ENCODE results near the gene DLX6.

DLX6 gene

DNA sequence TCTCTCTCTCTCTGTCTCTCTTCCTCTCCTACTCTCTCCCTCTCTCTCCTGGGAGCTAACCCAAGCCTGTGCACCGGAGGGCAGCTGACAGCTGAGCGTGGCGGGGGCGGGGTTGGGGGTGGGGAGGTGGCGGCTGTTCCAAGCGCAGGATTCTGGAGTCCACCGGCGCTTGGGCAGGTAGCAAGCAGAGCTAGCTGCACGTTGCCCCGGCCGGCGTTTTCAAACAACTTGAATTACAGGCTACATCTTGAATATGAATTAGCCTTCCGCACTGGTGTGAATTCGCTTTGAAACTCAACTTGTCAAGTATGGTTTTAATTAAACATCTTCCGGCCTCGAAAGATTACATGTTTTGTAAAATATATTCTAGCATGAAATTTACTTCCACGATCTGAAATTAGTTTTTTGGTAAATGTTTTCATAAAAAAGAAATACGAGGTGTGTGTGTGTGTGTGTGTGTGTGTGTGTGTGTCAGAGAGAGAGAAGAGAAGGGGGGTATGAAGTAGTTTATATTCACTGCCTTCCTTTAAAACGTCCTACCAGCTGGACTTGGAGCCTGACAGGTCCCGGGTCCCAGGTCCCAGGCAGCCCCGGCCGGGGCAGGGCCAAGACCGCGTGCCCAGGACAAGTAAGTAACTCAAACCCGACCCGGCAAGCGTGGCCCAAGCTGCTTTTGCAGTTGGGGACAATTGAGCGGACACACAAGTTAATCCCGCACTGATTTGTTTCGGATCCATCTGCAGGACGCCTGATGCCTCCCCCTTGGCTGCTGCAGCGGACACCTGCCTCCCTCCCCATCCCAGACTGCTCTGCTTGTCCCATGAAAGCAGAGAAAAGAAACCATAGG, 9.0 kb upstream of the DLX6 start:
- DNase-seq: no peak

DNA sequence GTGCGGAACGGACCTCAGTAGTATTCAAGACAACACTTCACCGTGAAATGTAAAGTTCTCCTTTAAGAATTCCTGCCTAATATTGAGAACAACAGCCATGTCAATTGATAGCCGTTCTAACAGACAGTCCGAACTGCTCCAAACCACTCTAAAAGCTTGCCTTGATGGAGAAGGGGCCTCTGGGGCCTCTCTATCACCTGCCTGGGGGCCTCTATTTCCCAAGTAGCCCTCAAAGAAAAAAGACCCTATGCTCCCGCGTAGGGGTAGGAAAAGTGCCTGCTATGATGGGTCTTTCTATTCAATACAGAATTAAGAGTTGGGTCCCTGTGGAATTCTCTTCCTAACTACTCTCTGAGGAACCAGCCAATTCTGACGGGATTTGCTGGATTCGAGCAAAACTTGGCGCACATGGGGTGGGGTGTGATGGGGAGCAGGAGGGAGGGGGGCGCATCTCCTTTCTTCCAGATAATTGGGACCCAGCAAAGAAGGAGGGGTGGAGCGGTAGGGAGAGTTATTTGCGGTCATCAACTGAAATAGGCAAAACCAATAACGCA, 8.3 kb upstream of the DLX6 start:
- DNase-seq: no peak

DNA sequence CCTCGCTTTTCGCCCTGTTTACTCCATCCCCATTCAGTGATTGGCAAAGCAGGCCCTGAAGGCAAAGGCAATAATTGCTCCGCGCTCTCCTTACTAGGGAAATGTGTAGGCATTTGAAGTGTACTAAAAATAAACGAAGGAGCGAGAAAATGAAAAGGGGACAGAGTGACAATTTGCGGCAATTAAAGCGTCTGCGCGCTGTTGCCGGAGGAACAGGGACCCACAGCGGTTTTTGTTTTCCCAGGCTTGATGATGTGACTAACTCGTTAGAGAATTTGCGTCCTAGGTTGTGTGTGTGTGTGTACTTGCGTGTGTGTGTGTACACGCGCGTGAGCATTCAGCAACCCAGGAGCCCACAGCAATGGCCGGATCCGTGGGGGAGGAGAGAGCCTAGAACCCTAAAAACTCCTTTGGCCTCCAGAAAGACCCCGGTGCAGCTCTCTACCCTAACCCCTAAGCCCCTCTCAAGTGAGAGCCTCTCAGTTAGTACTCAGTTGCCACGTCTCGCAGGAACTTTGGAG, 7.8 kb upstream of the DLX6 start:
- no peak for DNase-seq

DNA sequence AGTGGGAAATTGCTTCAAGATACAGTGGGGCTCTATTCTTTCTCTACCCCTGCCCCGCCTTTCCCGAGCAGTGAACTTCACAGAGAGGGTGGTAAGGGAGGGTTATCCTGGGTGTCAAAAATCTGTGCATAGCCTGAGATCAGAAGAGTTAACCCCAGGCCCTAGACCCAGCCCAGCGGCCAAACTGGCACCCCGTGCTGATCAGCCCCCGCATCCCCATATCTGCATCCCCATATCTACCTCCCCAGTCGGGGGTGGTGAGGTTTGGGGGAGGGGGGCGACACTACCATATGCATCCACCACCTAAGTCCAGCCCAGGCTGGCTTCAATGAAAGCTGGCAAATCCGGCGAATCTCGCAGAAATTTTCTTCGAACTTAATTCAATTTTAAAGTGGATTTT, 7.0 kb upstream of the DLX6 start:
- no peak for DNase-seq

DNA sequence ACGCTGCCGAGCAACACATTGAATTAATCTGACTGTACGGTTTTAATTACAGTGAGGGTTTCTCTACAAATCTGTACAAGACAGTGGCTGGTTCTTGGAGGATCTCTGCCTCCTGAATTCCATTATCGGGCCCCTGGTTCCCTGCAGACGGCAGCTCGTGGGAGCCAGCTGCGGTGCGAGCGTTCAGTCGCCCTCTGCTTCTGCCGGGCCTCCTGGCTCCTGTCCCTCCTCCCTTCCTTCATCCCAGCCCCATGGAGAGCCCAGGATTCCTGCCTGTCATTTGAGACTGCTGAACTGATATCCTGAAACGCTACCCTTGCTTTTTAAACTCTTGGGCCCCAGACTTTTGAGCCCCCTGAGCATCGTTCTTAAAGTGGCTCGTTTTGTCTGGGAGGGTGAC, 6.6 kb upstream of the DLX6 start:
- no peak for DNase-seq

DNA sequence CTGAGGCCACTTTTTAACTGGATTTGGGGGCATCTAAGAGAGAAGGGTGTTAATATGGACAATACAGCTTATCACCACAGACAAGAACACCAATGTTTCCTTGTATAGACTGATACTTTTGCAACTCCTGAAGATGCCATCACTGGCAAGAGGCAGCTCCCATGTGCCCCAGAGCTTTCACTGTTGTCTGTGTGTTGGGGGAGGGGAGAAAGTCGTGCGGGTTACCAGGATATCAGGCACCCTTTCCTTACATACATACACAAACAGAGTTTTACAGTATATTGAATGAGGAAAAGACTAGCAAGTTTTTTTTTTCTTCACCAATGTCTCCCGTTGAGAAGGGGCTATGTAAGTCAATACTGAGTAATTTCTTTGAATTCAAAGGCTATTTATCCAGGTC, 4.1 kb upstream of the DLX6 start:
- DNase-seq: no peak

DNA sequence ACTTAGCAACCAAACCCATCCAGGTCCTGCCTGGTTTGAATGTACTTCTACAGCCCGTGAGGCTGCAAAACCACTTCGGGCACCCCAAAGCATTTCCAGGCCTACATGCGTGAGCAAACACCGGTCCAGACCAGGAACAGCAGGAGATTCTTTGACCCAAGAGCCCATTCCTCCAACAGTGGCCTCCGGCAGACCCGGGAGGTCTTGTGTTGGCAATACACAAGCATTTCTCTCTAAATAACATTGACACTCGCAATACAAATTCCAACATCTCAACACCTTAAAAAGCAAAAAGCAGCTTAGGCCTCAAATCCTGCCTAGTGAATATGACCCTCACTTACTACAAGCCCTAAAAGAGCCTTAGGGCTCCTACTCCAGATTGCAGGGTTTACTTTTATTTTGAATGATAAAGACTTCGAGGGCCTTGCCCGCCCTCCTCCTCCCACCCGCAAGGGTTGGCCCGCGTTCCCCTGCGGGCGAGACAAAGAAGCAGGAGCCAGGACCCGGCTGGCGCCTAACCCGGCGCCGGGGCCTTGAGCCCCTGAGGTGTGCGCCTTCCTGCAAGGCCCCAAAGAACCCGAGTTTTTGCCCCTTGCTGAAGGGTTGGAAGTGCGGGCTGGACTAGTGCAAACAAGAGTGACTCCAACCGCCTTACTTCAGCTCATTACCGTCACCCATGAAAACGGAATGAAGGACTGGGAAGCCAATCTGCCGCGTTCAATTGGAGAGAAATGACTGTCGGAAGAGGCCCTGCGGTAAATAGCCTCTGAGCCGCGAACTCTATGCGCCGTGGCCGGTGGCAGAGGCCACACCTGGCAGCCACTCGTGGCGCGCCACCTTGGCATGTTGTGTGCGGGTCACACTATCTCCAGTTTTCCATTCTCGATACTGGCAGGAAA, 3.4 kb upstream of the DLX6 start:
- DNase-seq: no peak

GRCh38 chr7:97002555-97003261, 2.6 kb upstream of the DLX6 start:
- no peak for DNase-seq

DNA sequence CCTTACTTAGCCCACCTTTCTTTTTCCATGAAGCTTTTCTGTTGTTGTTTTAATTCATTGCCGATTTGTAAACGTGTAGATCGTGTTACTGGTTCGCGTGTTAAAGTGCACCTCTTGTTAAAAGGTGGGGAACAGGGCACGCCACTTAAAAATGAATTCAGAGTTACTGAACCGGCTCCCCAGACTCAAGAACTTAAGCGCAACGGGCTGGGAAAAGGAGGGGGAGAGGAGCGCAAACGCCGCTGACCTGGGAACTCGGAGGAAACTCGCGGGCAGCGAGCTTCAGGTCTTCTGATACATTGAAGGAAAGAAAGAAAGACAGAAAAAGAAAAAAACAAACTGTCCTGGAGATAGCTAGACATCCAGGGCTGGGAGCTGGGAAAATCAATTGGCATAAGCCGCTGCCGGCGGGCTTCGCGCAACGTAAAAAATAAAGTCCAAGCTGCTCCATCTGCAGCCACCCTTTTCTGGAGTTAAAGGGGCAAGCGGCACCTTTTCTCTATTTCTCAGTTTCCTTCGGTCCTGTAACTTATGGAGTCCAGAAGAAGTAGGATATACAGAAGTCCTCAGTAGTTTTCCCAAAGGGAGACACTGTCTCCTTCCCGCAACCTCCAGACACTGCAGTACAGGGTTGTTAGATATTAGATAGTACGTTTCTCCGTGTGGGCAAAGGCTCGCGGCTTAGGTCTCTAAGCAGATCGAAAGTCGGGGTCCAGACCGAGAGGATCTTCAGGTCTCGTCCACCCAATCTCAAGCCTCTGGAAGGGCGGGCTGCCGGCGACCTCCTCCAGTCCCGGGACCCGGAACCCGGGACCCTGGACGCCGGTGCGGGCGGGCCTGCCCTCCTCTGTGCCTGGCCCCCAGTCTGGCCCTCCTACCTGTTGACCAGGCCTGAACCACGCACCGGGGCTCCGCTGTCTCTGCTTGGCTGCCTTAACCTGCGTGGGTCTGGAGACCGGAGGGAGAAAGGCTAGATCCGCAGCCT, 1.8 kb upstream of the DLX6 start:
- DNase-seq: no peak

- no peak for DNase-seq
These were observed 838 bp upstream of the DLX6 start for GRCh38 chr7:97004247-97005182.

- DNase-seq: peak in 1 of 2 donors; percentile 11
These were observed 882 bp downstream of the DLX6 start for GRCh38 chr7:97006055-97006815.

DNA sequence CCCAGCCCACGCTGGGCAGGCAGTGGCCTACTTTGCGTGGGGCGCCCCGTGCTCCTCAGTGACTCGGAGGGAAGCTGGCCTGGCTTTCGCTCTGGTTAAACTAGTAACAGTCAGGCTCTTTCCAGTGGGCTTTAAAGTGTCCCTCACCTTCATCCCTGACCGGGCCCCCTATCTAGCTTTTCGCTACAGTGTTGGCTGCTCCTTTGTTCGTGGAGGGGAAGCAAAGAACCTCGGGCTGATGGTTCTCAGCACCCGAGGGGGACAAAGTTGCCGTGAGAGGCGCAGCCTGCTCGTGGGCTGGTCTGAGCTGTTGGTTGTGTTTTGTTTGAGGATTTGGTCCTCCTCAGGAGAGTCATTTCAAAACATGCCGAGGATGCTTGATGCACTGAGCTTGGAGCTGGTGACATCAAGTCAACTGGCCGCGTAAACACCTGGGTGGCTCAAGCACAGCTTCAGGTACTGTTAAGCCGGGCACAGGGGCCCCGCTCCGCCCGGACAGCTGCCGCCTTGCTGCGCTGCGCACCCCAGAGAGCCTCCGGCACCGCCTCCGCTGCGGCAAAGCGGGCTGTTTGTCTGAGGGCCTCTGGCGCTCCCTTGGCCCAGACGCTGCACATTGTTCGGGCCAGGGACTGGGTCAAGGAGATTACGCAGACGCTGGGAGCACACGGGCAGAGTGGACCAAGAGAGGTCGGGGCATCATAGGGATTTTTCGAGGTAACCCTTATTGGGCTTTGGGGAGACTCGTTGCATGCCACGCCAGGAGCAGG, 1.6 kb downstream of the DLX6 start:
- no peak for DNase-seq

DNA sequence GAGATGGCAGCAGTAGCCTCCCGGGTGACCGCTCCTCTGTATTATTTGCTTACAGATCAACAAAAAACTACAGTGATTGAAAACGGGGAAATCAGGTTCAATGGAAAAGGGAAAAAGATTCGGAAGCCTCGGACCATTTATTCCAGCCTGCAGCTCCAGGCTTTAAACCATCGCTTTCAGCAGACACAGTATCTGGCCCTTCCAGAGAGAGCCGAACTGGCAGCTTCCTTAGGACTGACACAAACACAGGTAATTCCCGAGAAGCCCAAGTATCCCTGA, 2.2 kb downstream of the DLX6 start:
- no peak for DNase-seq

GRCh38 chr7:97008275-97008917, 3.0 kb downstream of the DLX6 start:
- DNase-seq: no peak

DNA sequence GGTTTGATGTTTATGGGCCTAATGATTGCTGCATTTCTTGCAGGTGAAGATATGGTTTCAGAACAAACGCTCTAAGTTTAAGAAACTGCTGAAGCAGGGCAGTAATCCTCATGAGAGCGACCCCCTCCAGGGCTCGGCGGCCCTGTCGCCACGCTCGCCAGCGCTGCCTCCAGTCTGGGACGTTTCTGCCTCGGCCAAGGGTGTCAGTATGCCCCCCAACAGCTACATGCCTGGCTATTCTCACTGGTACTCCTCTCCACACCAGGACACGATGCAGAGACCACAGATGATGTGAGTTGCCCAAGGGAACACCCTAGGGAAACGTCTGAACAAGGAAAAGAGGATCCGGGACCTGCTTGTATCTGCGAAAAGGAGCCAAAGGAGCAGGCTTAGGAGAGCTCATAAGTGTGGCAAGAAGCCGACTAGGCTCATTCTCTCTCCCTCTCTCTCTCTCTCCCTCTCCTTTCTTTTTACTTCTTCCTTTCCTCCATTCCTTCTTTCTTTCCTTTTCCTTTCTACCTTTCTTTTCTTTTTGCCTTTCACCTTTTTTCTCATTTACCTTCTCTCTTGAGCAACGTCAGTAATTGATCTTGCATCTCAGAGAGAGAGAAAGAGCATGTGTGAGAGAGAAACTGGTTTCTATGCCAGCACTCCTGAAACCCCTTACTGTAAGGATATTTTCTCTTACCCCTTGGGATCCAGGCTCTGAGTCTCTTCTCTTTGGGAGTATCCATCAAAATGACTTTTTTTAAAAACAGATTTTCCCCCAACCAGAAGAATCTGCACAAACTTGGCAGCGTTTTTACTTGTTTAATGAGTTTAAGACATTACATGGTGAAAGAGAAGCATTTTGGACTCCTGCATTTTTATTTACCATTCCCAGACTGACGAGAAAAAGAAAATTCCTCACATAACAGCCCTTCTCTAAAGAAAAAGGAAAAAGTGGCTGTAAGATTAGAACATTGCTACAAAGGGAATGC, 4.7 kb downstream of the DLX6 start:
- no peak for DNase-seq

- DNase-seq: no peak
These were observed 5.8 kb downstream of the DLX6 start for GRCh38 chr7:97011104-97011503.

Measured in CD4-positive, alpha-beta T cell treated with Interleukin-1 beta for 1 hour (primary cell).